Pons (tissue), 1 donor: ENCODE results near the gene SDK2.

ENCODE experiments used
- DNase-seq: peaks from one replicate; pipeline ENCODE4 v3.0.0-alpha.2; 2016; ENCODE audit warnings: low spot score

Gene SDK2

GRCh38 chr17:73420897-73421296, 223.3 kb downstream of the SDK2 start:
- DNase-seq = no peak

GRCh38 chr17:73419881-73420280, 224.4 kb downstream of the SDK2 start:
- no peak for DNase-seq

- DNase-seq = no peak
Observed at GRCh38 chr17:73419051-73419450, 225.2 kb downstream of the SDK2 start.

GRCh38 chr17:73415782-73416181, 228.5 kb downstream of the SDK2 start:
- no peak for DNase-seq

- no peak for DNase-seq
Observed at GRCh38 chr17:73414171-73414955, 229.9 kb downstream of the SDK2 start.

- DNase-seq = no peak
Observed at GRCh38 chr17:73412914-73413313, 231.3 kb downstream of the SDK2 start.

- DNase-seq = no peak
Observed at GRCh38 chr17:73411313-73411747, 232.9 kb downstream of the SDK2 start.

- DNase-seq = no peak
Observed at GRCh38 chr17:73410586-73411312, 233.5 kb downstream of the SDK2 start.

GRCh38 chr17:73404246-73404645, 240.0 kb downstream of the SDK2 start:
- no peak for DNase-seq

GRCh38 chr17:73402466-73402865, 241.8 kb downstream of the SDK2 start:
- no peak for DNase-seq

- no peak for DNase-seq
Observed at GRCh38 chr17:73401911-73402310, 242.3 kb downstream of the SDK2 start.

- no peak for DNase-seq
Observed at GRCh38 chr17:73400915-73401545, 243.2 kb downstream of the SDK2 start.

GRCh38 chr17:73399056-73399455, 245.2 kb downstream of the SDK2 start:
- no peak for DNase-seq

GRCh38 chr17:73397856-73398540, 246.2 kb downstream of the SDK2 start:
- DNase-seq = no peak

- no peak for DNase-seq
Observed at GRCh38 chr17:73397278-73397826, 246.9 kb downstream of the SDK2 start.

GRCh38 chr17:73396431-73397277, 247.6 kb downstream of the SDK2 start:
- no peak for DNase-seq

- DNase-seq = no peak
Observed at GRCh38 chr17:73394512-73395450, 249.5 kb downstream of the SDK2 start.

- no peak for DNase-seq
Observed at GRCh38 chr17:73393962-73394361, 250.3 kb downstream of the SDK2 start.

- no peak for DNase-seq
Observed at GRCh38 chr17:73393381-73393780, 250.9 kb downstream of the SDK2 start.
